GM21717 (cell line): ENCODE results near the gene RANBP3.
"Not testable (repeated sequence)": the region's sequence is repeated elsewhere in the genome, so short reads cannot be mapped to it uniquely, and the experiment has no call there.

Experiments
- ATAC-seq: cut with Tn5 transposase; IDR thresholded peaks from one replicate; pipeline ENCODE4 v1.9.1; 2021; ENCODE audit warnings: mild to moderate bottlenecking, moderate library complexity; ENCODE audit not compliant: unreplicated experiment

Gene RANBP3, protein sequence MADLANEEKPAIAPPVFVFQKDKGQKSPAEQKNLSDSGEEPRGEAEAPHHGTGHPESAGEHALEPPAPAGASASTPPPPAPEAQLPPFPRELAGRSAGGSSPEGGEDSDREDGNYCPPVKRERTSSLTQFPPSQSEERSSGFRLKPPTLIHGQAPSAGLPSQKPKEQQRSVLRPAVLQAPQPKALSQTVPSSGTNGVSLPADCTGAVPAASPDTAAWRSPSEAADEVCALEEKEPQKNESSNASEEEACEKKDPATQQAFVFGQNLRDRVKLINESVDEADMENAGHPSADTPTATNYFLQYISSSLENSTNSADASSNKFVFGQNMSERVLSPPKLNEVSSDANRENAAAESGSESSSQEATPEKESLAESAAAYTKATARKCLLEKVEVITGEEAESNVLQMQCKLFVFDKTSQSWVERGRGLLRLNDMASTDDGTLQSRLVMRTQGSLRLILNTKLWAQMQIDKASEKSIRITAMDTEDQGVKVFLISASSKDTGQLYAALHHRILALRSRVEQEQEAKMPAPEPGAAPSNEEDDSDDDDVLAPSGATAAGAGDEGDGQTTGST

DNA sequence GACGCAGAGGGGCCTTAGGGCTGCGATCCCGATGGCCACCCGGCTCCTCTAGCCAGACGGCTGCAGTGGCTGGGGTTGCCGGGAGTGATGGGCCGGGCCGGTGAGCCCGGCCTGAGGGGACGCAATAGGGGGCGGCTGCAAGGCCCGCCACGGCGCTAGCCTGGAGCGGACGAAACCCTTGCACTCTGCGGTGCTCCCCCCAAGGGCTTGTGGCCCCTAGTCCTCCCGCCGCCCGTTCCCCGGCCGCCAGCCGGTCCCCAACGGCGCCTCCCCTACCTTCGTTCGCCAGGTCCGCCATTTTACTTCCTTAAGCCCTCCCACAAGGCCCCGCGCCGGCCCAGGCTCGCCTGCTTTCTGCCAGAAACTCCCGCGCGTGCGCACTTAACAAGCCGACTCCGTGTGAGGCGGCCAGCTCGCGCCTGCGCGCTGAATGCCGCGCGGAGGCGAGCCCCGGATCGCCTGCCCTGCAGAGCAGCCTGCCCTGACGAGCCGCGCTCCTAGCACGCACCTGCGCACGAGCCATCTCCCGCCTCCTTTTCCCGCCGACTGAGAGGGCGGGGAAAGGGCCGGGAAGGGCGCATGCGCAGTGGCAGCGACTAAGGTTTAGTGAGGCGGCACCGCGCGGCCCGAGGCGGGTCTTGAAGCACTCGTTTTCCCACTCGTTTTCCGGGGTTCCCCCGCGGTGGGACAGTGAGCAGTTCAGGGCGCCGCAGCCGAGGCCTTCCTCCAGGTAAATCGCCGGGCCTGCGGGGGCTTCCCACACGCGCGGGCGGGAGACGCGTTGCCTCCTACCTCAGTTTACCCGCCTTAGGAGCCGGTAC lies at the start of gene RANBP3:
TSS of gene RANBP3 (minus strand) at position 356 of the 821 bp plus-strand sequence. CDS start at position 298, 58 bp downstream.
- ATAC-seq, result peak; percentile 65

DNA sequence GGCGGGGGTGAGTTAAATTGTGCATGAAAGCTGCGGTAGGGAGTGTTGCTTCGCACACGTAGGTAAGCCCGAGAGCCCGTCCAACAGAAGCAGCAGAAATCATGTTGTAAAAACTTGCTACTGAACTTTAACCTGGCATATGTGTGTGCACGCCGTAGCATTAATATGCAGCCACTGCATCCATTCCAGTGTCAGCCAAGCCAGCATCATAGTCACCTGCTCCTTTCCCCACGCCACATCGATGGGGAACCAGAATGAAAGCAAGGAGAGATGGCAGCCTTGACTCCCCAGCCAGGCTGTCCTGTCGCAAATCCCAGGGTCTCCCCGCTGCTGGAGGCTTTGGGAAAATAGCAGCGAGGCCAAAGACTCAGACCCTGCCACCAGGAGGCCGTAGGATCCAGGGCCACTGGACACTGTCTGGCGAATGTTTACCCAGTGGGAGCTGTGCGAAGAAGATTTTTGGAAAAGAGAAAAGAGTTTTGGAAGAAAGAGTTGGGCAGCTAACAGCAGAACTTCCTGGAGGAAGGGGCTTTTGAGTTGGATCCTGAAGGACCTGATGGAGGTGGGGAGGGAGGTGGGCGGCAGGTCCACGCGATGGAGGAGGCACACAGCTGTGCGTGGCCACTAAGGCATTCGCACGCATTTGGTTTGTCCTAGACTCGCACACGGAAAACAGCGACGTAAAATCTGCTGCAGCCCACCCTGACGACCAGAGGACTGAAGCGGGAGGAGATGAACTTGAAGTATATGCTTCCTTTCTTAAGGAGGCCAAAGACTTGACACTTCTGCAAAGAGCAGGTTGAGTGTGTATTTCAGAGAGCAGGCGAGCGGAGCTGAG lies 48.7 kb upstream of the RANBP3 start:
- no peak for ATAC-seq

DNA sequence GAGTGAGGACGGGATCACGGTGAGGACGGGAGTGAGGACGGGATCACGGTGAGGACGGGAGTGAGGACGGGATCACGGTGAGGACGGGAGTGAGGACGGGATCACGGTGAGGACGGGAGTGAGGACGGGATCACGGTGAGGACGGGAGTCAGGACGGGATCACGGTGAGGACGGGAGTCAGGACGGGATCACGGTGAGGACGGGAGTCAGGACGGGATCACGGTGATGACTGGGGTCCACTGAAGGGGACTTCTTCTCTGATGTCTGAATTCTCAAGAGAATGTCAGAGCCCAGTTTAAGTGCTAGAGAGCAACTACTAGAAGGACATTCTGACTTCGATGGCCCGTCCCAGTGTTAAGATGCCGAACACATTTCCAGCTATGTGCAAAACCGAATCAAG lies 46.8 kb upstream of the RANBP3 start:
- ATAC-seq, result not testable (repeated sequence)

DNA sequence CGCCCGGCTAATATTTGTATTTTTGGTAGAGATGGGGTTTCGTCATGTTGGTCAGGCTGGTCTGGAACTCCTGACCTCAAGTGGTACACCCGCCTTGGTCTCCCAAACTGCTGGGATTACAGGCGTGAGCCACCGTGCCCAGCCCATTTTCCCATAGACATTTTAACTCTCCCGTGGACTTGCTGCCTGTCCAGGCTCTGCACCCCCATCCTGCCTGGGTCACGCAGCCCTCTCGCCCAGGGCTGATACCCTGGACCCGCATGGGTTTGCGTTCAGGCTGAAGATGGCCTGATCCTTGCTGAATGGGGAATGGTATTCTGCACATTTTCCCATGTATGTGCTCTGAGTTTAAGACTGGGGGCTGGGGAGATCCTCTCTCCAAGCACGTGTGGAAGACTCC lies 46.0 kb upstream of the RANBP3 start:
- ATAC-seq, result no peak

DNA sequence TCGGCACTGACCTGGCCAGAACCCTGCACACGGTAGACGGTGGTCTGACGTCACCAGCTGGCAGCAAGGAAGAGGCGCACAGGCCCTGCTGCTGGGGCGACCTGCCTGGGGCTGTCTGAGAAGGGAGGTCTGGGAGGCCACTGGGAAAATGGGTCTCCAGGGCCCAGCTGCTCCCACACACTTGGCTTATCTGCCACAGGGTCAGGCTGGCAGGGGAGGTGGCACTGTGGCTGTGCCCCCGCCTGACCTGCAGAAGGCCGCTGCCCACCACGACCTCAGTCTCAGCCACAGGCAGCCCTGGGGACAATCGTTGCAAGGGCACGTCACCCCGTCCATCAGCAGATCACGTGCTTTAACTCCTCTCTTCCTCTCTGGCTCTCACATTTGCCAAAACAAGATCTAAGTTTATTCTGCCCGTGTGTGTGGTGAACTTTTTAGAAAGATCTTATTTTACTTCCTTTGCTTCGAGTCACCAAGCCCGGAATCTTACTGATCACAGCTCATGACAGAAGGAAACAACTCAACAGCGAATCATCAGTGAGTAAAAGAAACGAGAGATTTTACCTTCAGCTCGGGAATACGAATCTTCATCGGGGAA lies 45.2 kb upstream of the RANBP3 start:
- no peak for ATAC-seq

DNA sequence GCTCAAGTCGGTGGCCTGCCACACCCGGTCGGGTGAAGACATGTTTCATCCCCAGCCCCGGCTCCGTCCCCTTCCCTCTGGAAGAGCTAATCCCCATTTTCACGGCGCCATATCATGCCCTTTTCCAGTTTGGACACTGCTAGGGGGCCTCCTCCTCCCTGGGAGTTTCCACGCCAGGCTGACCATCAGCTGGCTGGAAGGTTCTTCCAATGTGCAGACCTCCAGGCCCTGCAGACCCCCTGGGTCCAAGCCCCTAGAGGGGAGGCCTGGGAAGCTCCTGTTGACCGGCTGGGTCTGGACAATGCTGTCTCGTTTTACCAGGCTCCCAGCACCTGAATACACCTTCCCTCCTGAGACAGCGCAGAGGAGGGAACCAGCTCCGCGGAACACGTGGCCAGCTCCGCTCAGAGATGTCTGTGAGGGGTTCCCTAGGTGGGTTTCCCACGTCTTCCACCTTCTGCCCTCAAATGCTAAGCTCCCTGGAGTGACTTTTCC lies 44.7 kb upstream of the RANBP3 start:
- ATAC-seq, result no peak

DNA sequence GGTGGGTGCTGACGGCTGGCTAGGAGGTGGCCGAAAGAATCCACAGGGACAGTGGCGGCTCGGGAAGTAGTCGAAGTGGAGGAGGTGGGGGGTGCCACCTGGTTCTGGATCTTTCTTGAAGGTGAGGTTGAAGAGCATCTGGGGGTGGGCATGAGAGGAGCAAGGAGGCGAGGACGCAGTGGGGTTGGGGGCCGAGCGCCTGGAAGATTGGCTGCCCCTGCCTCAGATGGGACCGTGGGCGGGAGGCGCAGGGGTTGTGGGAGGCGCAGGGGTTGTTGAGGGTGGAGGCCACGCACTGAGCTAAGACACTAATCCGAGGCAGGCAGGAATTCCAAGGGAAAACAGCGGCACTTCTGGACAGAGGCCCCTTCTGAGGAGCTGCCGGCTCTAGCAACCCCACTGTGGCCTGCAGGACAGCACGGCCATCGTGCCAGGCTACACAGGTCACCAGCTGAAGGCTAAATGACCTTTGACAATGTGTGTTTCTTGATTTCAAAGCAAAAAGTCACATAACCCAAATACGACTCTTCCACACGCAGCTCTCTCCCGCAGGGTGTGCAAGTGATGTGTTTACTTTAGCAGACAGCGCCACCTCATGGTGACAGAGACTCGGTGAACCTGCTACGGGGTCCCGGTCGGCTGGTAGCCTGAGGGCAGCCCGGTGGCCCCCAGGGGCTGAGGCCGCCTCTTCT lies 44.1 kb upstream of the RANBP3 start:
- no peak for ATAC-seq

DNA sequence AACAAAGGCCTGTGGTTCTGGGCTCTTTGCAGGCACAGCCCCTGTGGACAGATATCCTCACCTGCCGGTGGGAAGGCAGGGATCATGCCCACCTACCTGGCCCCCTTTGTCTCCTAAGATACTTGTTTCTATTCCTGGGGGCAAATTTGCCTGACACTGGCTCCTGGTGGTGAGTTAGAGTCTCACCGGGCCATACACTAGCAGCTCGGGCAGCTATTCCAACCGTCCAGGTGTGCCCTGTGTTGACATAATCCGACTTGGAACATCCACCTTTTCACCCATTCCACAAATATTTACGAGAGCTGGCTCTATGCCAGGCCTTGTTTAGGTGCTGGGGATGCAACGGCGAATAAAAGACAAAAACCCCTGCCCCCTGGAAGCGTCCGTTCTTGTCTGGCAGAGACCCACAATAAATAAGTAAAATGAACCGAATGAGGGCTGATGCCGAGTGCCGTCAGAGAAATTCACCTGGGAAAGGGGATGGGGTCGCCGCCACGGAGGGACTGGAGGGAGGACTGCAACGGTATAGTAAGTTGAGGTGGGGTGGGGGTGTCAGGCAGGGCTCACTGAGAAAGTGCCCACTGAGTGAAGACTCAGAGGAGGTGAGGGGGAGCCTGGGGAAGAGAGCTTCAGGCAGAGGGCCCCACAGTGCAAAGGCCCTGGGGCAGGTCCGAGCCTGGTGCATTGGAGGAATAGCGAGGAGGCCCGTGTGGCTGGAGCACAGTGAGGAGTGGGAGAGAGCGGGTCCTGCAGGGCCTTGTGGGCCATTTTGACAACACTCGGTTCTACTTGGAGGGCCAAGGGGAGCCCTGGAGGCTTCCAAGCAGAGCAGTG lies 43.2 kb upstream of the RANBP3 start:
- no peak for ATAC-seq

DNA sequence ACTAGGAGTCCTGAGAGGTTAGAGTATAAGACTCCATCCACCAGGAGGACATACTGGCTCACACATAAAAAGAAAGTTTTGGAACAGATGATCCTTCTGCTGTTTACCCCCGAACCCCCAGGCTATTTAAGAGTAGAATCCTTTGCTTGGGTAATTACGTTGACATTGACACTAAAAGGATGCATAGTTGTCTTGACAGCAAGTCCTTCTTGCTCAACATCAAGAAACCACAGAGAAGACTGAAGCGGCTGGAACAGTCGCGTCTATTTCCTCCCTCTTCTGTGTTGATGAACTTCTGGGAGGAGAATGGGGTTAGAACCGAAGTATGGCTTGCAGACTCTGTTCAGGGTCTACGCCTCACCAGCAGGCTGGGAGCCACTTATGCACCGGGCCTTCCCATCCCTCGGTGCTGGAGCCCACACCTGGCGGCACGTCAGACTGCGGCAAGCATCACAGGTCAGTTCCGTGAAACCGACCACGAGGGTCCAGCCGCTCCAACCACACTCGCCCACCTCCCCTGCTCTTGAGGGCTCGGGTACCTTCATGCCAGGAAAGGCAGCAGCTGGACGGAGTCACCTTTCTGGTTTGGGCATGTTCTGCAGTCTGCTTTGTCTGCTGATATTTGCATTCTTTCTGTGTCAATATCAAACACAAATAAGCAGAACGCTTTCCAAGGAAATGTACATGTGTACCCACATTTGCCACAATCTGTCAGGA lies 42.4 kb upstream of the RANBP3 start:
- ATAC-seq, result no peak

DNA sequence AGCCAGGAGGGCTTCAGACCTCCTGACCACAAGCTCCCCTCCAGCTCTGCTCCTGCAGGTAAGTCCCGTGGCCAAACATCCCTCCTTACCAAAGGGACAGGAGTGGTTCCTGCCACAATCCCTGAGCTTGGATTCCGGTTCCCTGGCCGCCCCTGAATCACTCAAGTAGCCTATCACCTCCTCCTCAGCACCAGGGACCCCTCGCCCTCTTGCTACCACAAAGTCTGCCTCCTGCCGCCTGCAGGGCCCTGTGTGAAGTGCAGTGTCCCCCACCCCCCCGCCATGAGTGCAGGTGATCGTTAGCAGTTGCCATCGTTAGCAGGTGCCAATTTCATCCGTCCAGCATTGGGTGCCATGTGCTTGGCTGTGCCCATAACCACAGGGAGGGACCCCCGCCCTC lies 40.8 kb upstream of the RANBP3 start:
- no peak for ATAC-seq

DNA sequence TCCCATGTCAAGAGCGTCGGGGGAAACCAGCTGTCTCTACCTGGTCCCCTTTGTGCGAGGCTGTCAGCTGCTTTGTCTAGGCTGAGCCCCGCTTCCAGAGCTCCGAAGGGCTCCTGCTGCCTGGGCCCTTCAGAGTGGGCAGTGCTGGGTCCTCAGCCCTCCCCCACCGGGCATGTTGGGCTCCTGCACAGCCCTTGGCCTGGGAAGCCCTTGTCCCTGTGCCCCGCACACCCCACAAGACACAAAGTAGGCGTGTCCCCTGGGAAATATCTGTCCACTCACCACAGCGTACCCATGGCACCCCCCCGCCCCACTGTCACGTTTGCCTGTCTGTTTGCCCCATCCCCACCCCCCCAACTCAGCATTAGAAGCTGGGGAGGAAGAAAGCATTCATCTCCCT lies 39.6 kb upstream of the RANBP3 start:
- no peak for ATAC-seq

DNA sequence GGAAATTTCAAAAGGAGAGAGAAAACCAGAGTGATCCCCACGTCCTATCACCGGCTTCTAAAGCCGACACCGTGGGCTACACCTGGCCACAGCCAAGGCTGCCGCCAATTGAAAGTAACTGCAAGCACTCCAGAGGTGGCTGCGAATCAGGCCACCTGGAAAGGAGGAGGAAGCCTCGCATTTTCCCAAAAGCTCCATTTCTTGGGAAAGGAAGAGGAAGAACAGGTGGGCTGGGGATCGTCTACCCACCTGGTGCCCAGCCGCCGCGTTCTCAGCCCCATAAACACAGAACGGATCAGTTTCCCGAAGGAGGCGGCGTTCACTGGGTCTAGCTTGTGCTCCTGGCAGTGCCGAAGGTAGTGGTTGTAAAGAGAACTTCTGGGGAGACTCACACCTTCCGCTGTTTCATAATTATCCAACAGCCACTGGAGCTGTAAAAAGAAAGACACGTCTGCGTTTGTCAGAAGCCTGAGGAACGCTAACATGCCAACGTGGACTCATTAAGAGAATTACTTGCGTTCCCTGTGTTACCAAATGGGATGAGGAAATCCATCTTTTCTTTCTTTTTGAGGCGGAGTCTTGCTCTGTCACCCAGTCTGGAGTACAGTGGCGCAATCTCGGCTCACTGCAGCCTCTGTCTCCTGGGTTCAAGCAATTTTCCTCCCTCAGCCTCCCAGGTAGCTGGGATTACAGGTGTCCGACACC lies 38.1 kb upstream of the RANBP3 start:
- no peak for ATAC-seq

DNA sequence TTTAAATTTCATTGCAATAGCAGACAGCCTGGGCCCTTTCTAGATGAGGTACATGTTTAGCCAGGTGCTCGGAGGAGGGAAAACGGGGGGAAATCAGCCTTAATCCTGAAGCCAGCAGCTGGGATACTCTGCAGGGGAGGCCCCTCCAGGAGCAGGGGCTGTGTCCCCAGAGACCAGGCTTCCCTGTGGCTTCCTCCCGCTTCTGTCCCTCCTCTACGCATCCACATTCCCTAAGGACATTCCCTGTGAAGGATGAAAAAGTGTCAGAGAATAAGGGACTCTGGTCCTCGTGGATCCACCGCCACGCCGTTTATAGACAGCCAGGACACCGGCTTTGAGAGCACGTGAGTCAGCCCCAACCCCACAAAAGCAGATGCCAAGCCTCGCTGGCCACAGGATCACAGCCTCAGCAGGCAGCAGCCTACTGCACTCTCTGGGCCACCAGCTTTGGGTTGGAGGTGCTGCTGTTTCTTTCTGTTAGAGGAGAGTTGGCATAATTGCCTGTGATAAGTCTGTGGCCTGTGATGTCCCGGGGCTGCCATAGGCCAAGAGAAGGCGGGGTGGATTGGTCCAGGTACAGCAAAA lies 36.7 kb upstream of the RANBP3 start:
- no peak for ATAC-seq

DNA sequence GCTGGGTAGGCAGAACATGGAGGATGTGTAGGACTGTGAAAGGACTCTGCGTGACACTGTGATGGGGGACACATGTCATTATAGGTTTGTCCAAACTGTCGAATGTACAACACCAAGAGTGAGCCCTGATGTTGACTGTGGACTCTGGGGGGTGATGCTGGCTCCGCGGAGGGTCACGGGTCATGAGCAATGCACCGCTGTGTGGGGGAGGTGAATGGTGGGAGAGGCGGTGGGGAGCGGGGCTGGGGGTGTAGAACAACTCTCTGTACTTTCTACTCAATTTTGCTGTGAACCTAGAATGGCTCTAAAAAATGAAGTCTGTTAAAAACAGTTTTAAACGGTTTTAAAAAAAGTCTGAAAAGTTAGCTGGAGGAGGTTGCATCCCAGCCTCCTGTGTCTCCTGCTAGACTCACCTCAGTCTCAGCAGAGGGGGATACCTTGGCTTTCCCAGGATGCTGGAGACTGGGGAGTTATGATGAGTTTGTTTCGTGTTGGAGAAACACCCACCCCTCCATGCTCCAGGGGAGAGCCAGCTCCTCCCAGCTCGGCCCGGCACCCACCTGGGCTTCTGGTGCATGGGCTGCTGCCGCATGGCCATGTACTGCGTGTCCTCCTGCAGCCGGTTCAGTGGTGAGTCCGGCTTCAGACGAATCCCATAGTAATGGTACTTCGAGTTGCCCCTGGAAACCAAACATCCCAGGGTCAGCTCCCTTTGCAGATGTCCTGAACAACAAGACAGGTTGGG lies 34.7 kb upstream of the RANBP3 start:
- ATAC-seq, result no peak

DNA sequence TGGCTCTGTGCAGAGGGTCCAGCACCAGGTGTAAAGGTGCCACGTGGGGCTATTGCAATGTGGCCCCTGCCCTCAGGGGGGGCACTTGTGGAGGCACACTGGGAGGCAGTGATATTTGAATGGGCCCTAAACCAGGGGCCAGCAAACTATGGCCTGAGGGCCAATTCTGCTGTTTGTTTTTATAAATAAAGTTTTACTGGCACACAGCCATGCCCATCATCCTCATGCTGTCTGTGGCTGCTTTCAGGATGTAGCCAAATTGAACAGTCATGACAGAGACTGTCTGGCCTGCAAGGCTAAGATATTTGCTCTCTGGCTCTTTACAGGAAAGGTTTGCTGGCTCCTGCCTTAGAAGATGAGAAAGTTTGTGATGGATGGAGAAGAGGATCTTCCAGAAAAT lies 33.9 kb upstream of the RANBP3 start:
- ATAC-seq, result no peak

DNA sequence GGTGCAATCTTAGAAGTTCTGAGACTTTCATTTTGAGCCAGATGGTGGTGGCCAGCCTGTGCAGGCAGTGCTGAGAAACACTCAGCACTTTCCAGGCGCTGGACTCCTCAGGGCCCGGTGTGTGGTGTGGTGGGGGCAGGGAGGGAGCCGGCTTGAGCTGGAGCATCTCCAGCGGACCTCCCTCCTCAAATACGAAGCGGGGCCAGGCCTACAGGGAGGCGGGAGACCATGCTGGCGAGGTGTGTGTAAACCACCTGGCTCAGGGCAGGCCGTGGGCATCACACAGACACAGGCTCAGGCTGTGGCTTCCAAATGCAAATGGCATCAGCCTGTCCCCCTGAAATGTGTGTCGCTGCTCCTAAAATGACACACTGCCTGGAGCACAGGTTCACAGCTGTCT lies 33.3 kb upstream of the RANBP3 start:
- no peak for ATAC-seq

DNA sequence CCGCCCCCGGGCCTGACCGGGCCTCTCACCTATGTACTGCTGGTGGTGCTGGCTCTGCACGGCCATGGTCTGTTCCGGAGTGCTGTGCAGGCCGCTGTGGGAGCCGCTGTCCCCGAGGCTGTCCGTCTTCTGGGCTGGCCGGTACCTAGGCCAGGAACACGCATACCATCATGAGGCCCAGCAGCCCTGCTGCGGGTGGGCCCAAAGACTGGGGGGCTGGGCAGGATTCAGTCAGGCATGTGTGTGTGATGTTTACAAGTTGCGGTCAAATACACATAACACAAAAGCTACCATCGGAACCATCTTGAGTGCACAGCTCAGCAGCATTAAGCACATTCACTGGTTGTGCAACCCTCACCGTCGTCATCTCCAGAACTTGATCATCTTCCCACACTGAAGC lies 32.2 kb upstream of the RANBP3 start:
- no peak for ATAC-seq
